Uterus (tissue), 2 donors: ENCODE data around the gene GRIN1.

Experiments used
- CTCF ChIP-seq, 4 experiments: fragments of 200-600 bp in 2 of 4; fragments of 450-650 bp in 2 of 4; sonication (generic) in 2 of 4; IDR thresholded peaks; one replicate each; pipeline ENCODE4 v1.5.1; 2016 to 2019; ENCODE audit warnings: antibody characterized with exemption in 4 of 4, mild to moderate bottlenecking in 2 of 4, moderate library complexity in 1 of 4
- POLR2A ChIP-seq, 2 donors: fragments of 450-650 bp; IDR thresholded peaks; one replicate each; pipeline ENCODE4 v1.6.1; 2016; ENCODE audit warnings: antibody characterized with exemption in 2 of 2, mild to moderate bottlenecking in 1 of 2, moderate library complexity in 1 of 2

GRCh38 chr9:137128862-137129455, 10.0 kb upstream of the GRIN1 start:
- no peak for TF ChIP-seq POLR2A (IDR thresholded peaks at IDR 0.05)
- TF ChIP-seq CTCF (IDR thresholded peaks at IDR 0.05) = no peak
